GM18867 (cell line): Measurements from ENCODE around the gene TRPC4.

Source experiments
- ATAC-seq: cut with Tn5 transposase; IDR thresholded peaks from one replicate; pipeline ENCODE4 v1.9.1; 2021; ENCODE audit warnings: mild to moderate bottlenecking, moderate library complexity; ENCODE audit not compliant: unreplicated experiment

The TRPC4 gene

GRCh38 chr13:37663724-37664123 lies 205.8 kb downstream of the TRPC4 start:
- no peak for ATAC-seq

- no peak for ATAC-seq
These were observed 206.9 kb downstream of the TRPC4 start for GRCh38 chr13:37662624-37663023.

DNA sequence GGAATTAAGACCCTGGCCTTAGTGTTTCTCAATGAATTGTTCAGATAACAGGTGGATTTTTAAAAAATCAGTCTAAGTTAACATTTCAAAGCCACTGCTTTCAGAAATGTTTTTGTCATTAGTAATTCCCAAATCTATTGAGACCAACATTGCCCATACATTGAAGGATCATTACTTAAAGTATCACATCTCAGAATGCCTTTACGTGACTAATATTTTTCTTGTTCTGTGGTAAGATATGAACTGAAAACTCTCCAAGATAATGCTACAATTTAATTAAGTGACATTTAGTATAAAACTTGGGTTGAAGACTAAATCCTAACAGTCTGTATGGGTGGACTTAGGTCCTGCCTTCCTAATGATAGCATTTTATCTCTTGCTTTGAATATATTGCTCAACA lies 211.6 kb downstream of the TRPC4 start:
- ATAC-seq = no peak

DNA sequence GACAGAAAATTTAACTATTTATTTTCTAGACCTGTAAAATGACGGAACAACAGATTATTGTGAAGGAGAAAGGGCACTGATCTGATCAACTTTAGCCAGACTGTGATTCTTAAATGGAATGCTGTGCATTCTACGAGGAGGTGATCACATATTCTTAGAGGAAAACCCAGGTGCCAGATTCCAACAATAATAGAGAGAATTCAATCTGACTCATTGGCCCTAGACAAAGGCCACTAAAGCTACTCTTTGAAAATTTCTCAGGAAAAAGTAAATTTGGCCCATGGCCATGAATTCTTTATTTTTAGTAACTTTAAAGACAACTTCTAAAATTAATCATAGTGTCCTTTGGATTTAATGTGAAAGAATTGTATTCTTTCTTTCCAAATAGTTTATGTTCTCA lies 212.4 kb downstream of the TRPC4 start:
- no peak for ATAC-seq

DNA sequence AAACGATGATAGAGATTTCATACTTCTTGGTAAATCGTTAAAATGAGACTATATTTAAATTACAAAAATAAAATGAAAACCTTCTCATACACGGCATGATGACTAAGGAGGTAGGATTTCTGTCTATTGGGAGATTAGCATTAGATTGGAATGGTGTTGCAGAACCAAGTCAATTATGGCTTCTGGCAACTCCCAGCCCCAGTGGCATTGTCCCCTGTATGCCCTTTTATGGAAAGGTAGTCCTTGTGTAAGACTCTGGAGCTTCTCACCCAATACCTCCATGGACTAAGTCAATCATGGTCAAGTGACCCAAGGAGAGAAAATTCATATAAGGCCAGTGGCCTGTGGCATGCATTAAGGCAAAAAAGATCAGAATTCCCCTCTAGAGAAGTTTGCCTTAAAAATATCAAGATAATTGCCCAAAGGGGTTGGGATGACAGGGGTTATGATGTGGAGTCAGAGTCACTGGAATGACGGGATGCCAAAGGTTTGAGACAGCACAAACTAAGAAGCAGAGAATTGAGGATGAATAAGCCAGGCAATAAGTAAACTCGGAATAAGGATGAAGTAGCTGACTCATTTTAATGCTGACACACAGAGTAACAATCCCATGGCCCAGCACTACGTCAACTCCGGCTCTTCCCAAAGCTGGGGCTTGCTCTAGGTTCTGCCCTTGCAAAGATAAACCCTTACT lies 213.2 kb downstream of the TRPC4 start:
- no peak for ATAC-seq

GRCh38 chr13:37652596-37652995 lies 217.0 kb downstream of the TRPC4 start:
- ATAC-seq = no peak

DNA sequence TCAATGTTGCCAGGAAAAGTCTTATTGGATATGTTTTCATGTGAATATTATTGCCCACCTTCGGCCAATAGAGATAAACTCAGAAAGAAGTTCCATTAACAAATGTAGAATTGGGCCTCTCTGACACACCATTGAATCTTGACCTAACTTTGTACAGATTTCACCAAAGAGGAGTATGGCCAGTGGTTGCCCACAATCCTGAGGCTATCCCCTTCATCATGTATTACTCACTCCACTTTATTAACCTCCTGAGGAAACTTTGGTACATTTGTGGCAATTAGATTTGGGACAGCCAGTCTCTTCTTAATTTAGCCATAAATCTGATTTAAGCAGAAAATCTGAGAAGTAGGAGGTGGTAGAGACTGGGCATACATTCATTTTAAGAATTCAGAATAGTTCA lies 217.7 kb downstream of the TRPC4 start:
- ATAC-seq = no peak

- ATAC-seq = no peak
These were observed 221.0 kb downstream of the TRPC4 start for GRCh38 chr13:37648609-37649008.

DNA sequence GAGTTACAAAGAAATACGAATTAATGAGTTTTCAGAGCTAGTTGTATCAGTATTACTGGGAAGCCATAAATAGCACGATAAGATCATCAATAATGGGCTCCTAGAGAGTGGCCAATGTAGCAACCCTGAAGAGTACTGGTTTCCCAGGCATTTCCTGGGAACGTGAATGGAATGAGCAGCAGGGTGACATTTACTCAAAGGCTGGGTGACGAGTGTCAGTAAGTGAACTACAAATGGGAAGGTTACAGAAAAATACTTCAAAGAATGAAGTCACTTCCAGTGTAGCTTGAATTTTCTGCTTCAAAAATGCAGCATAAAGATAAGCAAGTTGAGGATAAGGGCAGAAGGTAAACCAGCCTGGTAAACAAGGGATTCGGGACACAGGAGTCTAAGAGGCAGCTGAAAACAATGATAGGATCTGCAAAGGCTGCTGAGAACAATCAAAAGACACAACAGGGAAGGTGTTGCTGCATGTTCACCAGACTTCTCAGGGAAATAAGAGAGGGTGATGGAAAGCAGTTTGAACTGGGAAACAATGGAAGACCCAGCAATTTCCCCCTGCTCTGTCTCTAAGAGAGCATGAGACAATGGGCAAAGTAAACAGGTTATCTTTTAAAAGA lies 222.4 kb downstream of the TRPC4 start:
- no peak for ATAC-seq

DNA sequence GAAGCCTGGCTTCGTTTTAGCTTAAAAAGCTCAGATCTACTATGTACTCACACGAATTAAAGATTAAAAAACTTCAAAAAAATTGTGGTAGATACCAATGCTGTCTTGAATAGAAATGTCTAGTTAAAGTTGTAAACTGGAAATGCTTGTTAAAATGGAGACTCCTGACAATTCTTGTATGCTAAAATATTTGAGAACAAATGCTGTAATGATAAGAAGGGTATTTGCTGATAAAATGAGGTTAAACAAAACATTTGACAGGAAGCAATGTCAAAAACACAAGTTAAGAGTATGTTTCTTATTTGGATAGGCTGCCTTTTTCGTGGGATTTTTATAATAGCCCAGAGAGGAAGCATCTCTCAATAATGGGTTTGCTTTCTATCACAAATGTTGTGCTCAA lies 223.0 kb downstream of the TRPC4 start:
- ATAC-seq = no peak

GRCh38 chr13:37645181-37645740 lies 224.3 kb downstream of the TRPC4 start:
- no peak for ATAC-seq

DNA sequence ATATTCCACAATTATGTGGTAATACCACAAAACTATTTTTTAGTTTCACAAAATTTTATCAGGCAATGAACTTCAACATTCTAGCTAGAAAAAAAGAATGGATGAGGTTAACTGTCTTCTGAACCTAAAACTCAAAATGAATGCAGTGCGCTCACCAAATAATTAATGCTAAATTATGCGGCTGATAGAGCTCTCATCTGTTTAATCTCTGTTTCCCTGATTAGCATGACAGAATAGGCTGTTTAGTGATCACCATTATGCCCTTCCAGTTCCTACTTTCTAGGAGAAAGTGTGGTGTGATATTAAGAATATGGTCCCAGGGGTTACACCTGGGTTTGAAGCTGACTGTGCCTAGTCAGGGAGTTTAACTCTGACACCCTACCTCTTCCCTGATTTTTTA lies 228.2 kb downstream of the TRPC4 start:
- no peak for ATAC-seq

DNA sequence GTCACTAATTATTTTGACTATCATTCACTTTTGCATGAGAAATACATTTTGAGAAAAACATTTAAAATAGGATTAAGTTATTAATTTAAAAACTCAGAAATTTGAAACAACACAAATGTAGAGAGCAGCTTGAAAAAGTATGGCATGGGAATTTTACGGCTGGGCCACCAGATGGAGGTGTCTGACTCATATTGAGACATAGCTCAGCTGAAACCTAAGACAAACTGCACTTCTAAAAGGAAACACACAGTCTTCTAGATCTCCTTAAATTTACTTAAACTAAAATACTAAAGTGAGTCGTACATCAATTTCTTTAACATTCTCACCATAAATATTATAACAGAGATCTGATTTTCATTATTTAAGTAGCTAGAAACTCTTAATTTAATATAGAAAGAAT lies 229.1 kb downstream of the TRPC4 start:
- peak; percentile 41 for ATAC-seq

GRCh38 chr13:37636701-37637100 lies 232.9 kb downstream of the TRPC4 start:
- no peak for ATAC-seq

DNA sequence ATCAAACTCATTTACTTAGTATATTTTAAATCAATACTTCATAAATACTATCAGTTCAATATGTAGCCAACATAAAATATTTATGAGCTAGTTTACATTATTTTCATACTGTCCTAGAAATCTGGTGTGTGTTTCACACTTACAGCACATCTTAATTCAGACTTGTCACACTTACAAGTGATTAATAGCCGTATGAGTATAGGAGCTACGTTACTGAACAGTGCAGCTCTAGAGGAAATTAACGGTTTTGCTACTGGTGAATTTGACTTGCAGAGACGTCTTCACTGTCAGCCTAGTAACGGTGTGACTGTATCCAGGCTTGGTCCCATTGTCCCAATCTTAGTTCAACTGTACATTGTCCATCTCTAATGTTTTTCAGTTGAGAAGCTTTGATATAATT lies 237.3 kb downstream of the TRPC4 start:
- no peak for ATAC-seq

DNA sequence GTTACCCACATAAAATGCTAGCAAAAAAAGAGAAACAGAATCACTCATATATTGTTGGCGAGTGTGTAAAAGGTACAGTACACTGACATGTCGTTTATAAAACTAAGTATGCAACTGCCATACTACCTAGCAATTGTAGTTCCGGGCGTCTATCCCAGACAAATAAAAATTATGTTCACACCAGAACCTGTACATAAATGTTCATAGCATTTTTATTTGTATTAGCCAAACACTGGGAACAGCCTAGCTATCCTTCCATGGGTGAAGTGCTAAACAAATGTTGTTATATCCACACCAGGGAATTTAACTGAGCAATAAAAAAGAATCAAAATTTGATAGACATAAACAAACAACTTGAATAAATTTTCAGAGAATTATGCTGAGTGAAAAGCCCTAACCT lies 242.1 kb downstream of the TRPC4 start:
- ATAC-seq = no peak

DNA sequence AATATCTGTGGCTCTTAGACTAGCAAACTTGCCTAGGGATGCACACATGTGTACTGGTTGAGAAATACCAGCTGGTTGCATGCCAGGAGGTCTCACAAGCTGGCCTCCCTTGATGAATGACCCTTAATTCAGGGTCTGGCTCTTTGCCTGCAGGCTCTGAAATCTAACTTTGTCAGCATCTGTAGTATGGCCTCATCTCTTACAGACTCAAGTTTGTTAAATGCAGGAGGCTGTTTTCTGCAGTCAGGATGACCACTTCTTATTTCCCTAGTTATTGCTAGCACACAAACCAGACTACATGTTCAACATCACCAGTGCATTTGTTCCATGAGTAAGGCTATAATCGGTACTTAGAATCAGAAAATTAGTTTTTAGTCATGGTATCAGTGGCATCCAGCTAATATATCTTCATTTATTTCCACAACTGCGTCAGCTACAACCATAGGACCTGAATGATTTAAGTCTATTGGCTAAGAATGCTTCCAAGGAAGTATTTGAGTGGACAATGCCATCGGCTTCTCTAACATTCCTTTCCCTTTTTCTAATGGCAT lies 247.7 kb downstream of the TRPC4 start:
- ATAC-seq = no peak

DNA sequence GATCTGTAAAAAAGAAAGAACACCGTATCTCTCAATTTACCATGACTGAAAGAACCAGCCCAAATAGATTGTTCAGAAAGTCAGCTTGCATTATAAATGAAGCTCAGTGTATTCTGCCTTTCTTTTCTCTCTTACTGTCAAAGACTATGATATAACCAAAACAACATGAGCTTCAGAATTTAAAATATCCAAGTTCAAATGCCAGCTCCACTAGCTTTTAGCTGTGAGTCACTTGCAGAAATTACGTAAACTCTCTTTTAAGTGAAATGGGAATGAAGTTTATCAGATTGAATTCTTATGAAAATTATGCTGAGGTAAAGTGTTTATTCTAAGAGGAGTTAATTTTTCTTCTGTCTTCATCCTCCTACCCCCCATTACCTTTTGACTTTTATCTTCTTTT lies 251.0 kb downstream of the TRPC4 start:
- ATAC-seq = no peak

GRCh38 chr13:37617173-37617572 lies 252.4 kb downstream of the TRPC4 start:
- ATAC-seq = no peak

DNA sequence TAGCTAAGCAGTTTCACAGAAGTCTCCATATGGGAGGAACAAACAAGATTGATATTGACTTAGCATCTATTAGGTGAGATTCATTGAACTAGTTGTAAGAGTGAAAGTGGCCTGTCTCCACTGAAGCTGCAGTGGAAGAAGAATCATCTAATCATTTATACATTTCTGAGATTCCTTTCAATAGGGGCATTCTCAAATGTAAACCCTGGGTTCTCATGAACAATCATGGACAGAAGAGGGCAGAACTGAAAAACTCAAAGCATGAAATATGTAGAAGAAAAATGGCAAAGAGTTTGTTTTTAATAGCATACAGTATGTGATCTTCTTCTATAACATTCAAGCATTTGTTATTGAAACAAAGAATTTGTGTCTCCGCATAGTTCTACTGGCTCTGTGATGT lies 253.4 kb downstream of the TRPC4 start:
- ATAC-seq = no peak

- no peak for ATAC-seq
These were observed 254.3 kb downstream of the TRPC4 start for GRCh38 chr13:37615276-37615675.

DNA sequence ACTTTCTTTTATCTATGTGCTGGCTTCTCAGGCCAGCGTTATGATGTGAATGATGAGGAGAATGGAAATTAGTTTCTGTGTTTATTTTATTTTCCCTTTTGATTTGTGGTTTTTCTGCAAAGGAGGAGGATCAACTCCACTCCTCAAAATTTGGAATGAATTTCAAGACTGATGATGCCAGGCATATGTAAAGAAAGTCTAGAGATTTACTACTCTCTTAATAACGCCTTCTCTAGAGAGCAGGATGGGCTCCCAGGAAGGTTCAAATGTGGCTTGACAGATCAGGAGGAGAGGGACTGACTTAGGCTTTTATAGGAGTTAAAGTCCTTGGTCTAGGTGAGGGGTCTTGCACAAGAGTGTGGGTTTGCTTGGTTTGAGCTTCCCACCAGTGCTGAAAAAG lies 255.9 kb downstream of the TRPC4 start:
- ATAC-seq = no peak
